OCI-LY1 (cell line): Measurements from ENCODE around the gene CACNA1H.

ENCODE experiments used
- H2AFZ ChIP-seq: fragments of 200-600 bp; sonication (generic), shearing (Covaris generic); 2 replicates; pipeline ENCODE4 v1.6.0; 2014; ENCODE audit warnings: antibody characterized with exemption, mild to moderate bottlenecking, low read length
- H3F3A ChIP-seq: fragments of 200-600 bp; sonication (generic), shearing (Covaris generic); 2 replicates; pipeline ENCODE4 v1.6.0; 2014; ENCODE audit warnings: mild to moderate bottlenecking, antibody characterized with exemption, low read length, moderate library complexity; ENCODE audit not compliant: insufficient read depth
- H3K27ac ChIP-seq: fragments of 200-600 bp; sonication (generic); 2 replicates; pipeline ENCODE4 v1.5.1; 2014; ENCODE audit warnings: low read length, mixed run types, mild to moderate bottlenecking, low read depth; ENCODE audit not compliant: poor library complexity, severe bottlenecking
- H3K27me3 ChIP-seq: fragments of 200-600 bp; sonication (generic); 2 replicates; pipeline ENCODE4 v1.6.0; 2014; ENCODE audit warnings: antibody characterized with exemption, mild to moderate bottlenecking, low read length, moderate library complexity; ENCODE audit not compliant: insufficient read depth
- H3K36me3 ChIP-seq: fragments of 200-600 bp; sonication (generic); 2 replicates; pipeline ENCODE4 v1.6.1; 2014; ENCODE audit warnings: mild to moderate bottlenecking, antibody characterized with exemption, low read length, moderate library complexity, mixed read lengths; ENCODE audit not compliant: insufficient read depth
- H3K4me1 ChIP-seq: fragments of 200-600 bp; sonication (generic); 2 replicates; pipeline ENCODE4 v1.5.1; 2014; ENCODE audit warnings: mild to moderate bottlenecking, low read length, moderate library complexity; ENCODE audit not compliant: insufficient read depth, severe bottlenecking
- H3K4me2 ChIP-seq: fragments of 200-600 bp; sonication (generic), shearing (Covaris generic); 2 replicates; pipeline ENCODE4 v1.6.1; 2014; ENCODE audit warnings: low read length
- H3K4me3 ChIP-seq: fragments of 200-600 bp; sonication (generic); 2 replicates; pipeline ENCODE4 v1.5.1; 2014; ENCODE audit warnings: low read length, low read depth, mild to moderate bottlenecking, mixed read lengths; ENCODE audit not compliant: poor library complexity, severe bottlenecking
- H3K79me2 ChIP-seq: fragments of 200-600 bp; shearing (Covaris generic); 2 replicates; pipeline ENCODE4 v1.6.1; 2016; ENCODE audit warnings: mixed run types, low read length, mixed read lengths; ENCODE audit not compliant: insufficient read depth
- H3K9ac ChIP-seq: fragments of 200-600 bp; sonication (generic), shearing (Covaris generic); 2 replicates; pipeline ENCODE4 v1.6.1; 2014; ENCODE audit warnings: mild to moderate bottlenecking, low read length, mixed read lengths
- H3K9me2 ChIP-seq: fragments of 200-600 bp; sonication (generic), shearing (Covaris generic); 2 replicates; pipeline ENCODE4 v1.6.1; 2014; ENCODE audit warnings: low read depth, mild to moderate bottlenecking, low read length, mixed read lengths
- H3K9me3 ChIP-seq: fragments of 200-600 bp; shearing (Covaris generic); 2 replicates; pipeline ENCODE4 v1.6.1; 2014; ENCODE audit warnings: low read length, mixed read lengths
- H4K20me1 ChIP-seq: fragments of 200-600 bp; sonication (generic), shearing (Covaris generic); 2 replicates; pipeline ENCODE4 v1.6.0; 2016; ENCODE audit warnings: mild to moderate bottlenecking, low read length; ENCODE audit not compliant: insufficient read depth
- EZH2 ChIP-seq: fragments of 200-600 bp; sonication (generic), shearing (Covaris generic); IDR thresholded peaks from 2 replicates; pipeline ENCODE4 v1.8.0; 2017; ENCODE audit warnings: borderline replicate concordance, mixed run types, mild to moderate bottlenecking, antibody characterized with exemption, low read length, moderate library complexity, mixed read lengths
- TF ChIP-seq, protein P1 (sequence below): fragments of 200-600 bp; sonication (generic), shearing (Covaris generic); IDR thresholded peaks from 2 replicates; pipeline ENCODE4 v1.5.1; 2017; ENCODE audit warnings: mild to moderate bottlenecking, antibody characterized with exemption, low read length, moderate library complexity, mixed read lengths

Gene CACNA1H

DNA sequence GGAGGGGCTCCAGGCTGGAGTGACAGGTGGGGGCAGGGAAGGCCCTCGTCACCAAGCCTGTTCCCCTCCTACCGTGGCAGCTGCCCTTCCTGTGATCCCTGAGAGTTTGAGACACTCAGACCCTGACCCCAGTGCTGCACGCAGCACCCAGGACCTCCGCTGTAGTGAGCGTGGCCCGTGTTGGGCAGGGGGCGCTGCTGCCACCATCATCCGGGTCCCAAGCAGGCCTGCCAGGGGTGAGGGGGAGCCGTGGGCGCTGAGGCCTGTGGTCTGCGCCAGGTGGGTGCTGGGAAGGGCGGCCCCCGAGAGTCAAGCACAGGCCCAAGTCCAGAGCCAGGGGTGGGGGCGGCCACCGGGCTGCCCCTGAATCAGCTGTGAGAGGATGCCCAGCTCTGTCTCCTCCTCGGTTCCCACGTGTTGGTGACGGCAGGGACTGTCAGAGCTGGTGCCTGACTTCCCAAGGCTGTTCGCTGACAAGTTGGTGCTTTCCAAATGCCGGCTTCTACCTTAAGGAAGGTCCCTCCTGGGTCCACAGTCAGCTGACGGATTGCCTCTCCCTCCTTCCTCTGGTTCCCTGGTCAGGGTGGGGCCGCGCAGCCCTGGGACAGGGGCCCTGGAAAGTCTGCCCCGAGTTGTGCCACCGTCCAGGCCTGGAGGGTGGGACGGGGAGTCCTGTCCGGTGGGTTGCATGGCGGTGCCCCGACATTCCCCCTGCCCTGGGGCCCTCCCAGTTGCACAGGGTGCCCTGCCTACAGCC lies 41.1 kb downstream of the CACNA1H start:
- no peaks in the 10 kb centered on the region for H3F3A ChIP-seq
- TF ChIP-seq, protein P1, sequence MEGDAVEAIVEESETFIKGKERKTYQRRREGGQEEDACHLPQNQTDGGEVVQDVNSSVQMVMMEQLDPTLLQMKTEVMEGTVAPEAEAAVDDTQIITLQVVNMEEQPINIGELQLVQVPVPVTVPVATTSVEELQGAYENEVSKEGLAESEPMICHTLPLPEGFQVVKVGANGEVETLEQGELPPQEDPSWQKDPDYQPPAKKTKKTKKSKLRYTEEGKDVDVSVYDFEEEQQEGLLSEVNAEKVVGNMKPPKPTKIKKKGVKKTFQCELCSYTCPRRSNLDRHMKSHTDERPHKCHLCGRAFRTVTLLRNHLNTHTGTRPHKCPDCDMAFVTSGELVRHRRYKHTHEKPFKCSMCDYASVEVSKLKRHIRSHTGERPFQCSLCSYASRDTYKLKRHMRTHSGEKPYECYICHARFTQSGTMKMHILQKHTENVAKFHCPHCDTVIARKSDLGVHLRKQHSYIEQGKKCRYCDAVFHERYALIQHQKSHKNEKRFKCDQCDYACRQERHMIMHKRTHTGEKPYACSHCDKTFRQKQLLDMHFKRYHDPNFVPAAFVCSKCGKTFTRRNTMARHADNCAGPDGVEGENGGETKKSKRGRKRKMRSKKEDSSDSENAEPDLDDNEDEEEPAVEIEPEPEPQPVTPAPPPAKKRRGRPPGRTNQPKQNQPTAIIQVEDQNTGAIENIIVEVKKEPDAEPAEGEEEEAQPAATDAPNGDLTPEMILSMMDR = no peak
- no peak for TF ChIP-seq EZH2
- no peaks in the 10 kb centered on the region for H3K27me3 ChIP-seq
- H3K9me3 ChIP-seq = no peaks in the 10 kb centered on the region
- no peaks in the 10 kb centered on the region for H3K4me1 ChIP-seq
- no peaks in the 10 kb centered on the region for H4K20me1 ChIP-seq
- no peak overlapping the region for H3K4me3 ChIP-seq
- no peak overlapping the region for H3K9ac ChIP-seq
- no peaks in the 10 kb centered on the region for H3K9me2 ChIP-seq
- H3K79me2 ChIP-seq = no peaks in the 10 kb centered on the region
- no peaks in the 10 kb centered on the region for H3K36me3 ChIP-seq
- H3K27ac ChIP-seq = no peak overlapping the region
- H3K4me2 ChIP-seq = no peak overlapping the region
- no peak overlapping the region for H2AFZ ChIP-seq

DNA sequence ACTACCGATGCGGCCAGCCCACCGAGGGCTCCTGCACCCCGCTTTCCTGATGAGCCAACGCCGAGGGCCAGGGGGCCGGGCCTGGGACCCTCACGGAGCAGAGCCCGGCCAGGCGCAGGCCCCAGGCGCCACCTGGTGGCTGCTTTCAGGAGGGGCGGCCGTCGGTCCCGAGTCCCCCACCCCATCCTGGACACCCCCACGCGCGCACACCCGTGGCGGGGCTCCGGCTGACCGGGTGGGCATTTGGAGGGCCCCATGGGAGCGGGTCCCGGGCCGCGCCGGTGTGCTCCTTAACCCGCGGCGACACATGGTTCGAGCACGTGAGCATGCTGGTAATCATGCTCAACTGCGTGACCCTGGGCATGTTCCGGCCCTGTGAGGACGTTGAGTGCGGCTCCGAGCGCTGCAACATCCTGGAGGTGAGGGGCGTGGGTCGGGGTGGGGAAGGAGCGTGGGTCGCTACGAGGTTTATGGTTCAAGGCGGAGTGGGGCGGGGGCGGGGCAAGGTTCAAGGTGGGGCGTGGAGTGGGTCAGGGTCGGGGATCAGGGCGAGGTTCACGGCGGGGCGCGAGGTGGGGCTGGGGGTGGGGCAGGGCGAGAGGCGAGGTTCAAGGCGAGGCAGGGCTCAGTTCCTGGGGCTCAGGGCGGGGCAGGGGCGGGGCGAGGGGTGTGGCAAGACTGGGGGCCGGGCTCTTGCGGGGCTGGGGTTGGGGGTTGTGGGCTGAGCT lies 41.9 kb downstream of the CACNA1H start:
- Histone ChIP-seq H4K20me1 (no peaks in the 10 kb centered on the region), H3K79me2 (no peaks in the 10 kb centered on the region), H3K4me1 (no peaks in the 10 kb centered on the region), H3K4me3 (no peak overlapping the region), H3K27ac (no peak overlapping the region), H3K9me3 (no peaks in the 10 kb centered on the region), H3K9me2 (no peaks in the 10 kb centered on the region), H3K9ac (no peak overlapping the region), H3F3A (no peaks in the 10 kb centered on the region), H3K27me3 (no peaks in the 10 kb centered on the region), H2AFZ (no peak overlapping the region), H3K4me2 (no peak overlapping the region), H3K36me3 (no peaks in the 10 kb centered on the region)
- TF ChIP-seq, protein P1 = peak; percentile 68
- TF ChIP-seq EZH2 = no peak

DNA sequence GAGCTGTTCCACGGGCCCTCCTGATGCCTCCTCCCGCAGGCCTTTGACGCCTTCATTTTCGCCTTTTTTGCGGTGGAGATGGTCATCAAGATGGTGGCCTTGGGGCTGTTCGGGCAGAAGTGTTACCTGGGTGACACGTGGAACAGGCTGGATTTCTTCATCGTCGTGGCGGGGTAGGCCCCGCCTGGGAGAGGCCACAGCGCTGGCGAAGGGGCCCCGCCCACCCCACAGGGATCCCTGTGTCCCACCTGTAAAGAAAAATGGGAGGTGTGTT lies 42.4 kb downstream of the CACNA1H start:
- H3K36me3 ChIP-seq = no peaks in the 10 kb centered on the region
- H3K4me1 ChIP-seq = no peaks in the 10 kb centered on the region
- no peaks in the 10 kb centered on the region for H3K9me2 ChIP-seq
- no peak overlapping the region for H2AFZ ChIP-seq
- TF ChIP-seq, protein P1 = no peak
- TF ChIP-seq EZH2 = no peak
- no peak overlapping the region for H3K27ac ChIP-seq
- no peaks in the 10 kb centered on the region for H3K79me2 ChIP-seq
- no peak overlapping the region for H3K4me2 ChIP-seq
- no peaks in the 10 kb centered on the region for H3F3A ChIP-seq
- H3K9ac ChIP-seq = no peak overlapping the region
- H4K20me1 ChIP-seq = no peaks in the 10 kb centered on the region
- H3K27me3 ChIP-seq = no peaks in the 10 kb centered on the region
- H3K4me3 ChIP-seq = no peak overlapping the region
- H3K9me3 ChIP-seq = no peaks in the 10 kb centered on the region
